Measurements from ENCODE around the gene VRK2.

DNA sequence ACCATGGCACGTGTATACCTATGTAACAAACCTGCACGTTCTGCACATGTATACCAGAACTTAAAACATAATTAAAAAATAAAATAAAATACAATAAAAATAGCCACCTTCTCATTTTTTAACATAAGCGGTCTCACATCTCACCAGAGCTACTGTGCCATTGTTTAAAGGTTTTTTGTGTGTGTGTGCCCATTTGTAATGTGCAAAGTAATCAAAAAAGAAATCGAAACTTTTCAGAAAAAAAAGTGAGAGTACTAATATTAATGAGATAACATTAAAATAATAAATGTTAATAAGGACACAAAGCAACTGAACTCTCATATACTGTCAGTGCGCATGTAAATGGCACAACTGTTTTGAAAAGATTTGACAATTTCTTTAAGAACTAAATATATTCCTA, 134.0 kb downstream of the VRK2 start:
- TF ChIP-seq POLR2AphosphoS5 (IDR thresholded peaks at IDR 0.05) (no peak), MXI1 (conservative IDR thresholded peaks at IDR 0.05; ENCODE audit: poor library complexity, severe bottlenecking) (no peak), RAD21 (conservative IDR thresholded peaks at IDR 0.05) (no peak), EZH2 (IDR thresholded peaks at IDR 0.05; ENCODE audit: borderline replicate concordance, insufficient read depth, low read length, poor library complexity, severe bottlenecking) (no peak), REST (IDR thresholded peaks at IDR 0.05; ENCODE audit: borderline replicate concordance) (no peak), EP300 (conservative IDR thresholded peaks at IDR 0.05; ENCODE audit: poor library complexity, severe bottlenecking) (no peak), TAF1 (IDR thresholded peaks at IDR 0.05; ENCODE audit: low read depth) (no peak)
- TF ChIP-seq, protein P1, sequence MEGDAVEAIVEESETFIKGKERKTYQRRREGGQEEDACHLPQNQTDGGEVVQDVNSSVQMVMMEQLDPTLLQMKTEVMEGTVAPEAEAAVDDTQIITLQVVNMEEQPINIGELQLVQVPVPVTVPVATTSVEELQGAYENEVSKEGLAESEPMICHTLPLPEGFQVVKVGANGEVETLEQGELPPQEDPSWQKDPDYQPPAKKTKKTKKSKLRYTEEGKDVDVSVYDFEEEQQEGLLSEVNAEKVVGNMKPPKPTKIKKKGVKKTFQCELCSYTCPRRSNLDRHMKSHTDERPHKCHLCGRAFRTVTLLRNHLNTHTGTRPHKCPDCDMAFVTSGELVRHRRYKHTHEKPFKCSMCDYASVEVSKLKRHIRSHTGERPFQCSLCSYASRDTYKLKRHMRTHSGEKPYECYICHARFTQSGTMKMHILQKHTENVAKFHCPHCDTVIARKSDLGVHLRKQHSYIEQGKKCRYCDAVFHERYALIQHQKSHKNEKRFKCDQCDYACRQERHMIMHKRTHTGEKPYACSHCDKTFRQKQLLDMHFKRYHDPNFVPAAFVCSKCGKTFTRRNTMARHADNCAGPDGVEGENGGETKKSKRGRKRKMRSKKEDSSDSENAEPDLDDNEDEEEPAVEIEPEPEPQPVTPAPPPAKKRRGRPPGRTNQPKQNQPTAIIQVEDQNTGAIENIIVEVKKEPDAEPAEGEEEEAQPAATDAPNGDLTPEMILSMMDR (IDR thresholded peaks at IDR 0.05; ENCODE audit: poor library complexity, severe bottlenecking), result no peak
